Measurements from ENCODE around the gene REV3L. TPM values are rescaled to one million over a fixed set of nuclear protein-coding genes. Genes with fewer than 3 reads are reported as not detected.

REV3L gene
- total and polyA plus RNA-seq, 7 experiments from 2014 or later = 8.6 to 31.8 (median 19.9) TPM

DNA sequence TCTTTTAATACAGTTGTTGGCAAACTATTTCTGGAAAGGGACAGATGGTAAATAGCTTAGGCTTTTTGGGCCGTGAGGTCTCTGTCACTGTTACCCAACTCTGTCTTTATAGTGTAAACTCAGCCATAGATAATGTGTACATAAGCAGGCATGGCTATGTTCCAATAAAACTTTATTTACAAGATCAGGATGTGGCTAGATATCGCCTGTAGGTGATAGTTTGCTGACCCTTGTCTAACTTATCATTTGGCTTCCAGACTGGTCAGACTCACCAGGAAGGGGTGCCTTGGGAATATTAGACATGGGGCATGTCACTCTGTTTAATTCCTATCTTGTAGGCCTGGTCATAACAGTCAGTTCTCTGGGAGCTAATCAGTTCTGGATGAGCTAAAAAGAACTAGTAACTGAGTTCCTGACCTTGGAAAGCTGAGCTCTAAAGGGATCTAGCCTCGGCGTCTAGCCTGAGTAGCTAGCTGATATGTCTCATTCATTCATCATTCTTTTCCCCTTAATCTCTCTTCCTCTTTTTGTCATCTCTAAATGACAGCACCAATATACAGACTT lies 232.1 kb downstream of the REV3L start:
- Histone ChIP-seq H3K27me3 (ENCODE audit: control insufficient read depth in 2 of 2, insufficient read depth in 2 of 2, low read length in 2 of 2) (no peaks in the 10 kb centered on the region), H3K4me1 (ENCODE audit: control insufficient read depth in 2 of 2, insufficient read depth in 2 of 2, low read length in 2 of 2) (no peaks in the 10 kb centered on the region), H3K36me3 (ENCODE audit: control insufficient read depth in 2 of 3, insufficient read depth in 3 of 3, low read length in 3 of 3) (no peaks in the 10 kb centered on the region), H3K9me3 (ENCODE audit: control insufficient read depth in 2 of 3, low read length in 3 of 3) (no peaks in the 10 kb centered on the region), H3K4me3 (ENCODE audit: low read length) (no peak overlapping the region), H3K27ac (ENCODE audit: low read depth, low read length) (no peak overlapping the region)
- Mint-ChIP-seq H3K36me3 (peaks cover 0 to 4% (median 0%) of the 10 kb centered on the region in 5 donors), H3K4me3 (no peak overlapping the region), H3K4me1 (no peaks in the 10 kb centered on the region), H3K27ac (no peak overlapping the region), H3K27me3 (peaks cover 0 to 24% (median 0%) of the 10 kb centered on the region in 5 donors), H3K9me3 (no peaks in the 10 kb centered on the region)
- intact Hi-C loops (cut with micrococcal nuclease) = loop anchor here (10.0 kb wide), 3 partner anchors 376 to 444 kb away; partner anchors contain the start of gene AMD1 (in 1 of the 2)
- DNase-seq (no peak), ATAC-seq (no peak)
- CTCF ChIA-PET = no interaction called here
- POLR2A ChIA-PET = interaction anchor here (0.6 to 0.9 kb wide), 2 partner anchors 8 to 781 kb away, joined by 3 to 5 read pairs; a partner anchor contains a TSS

Other genes with a start within 250 kb of the REV3L start
- 10 to 100 TPM; 12.7 to 22.1 (median 21.0) TPM for gene TRAF3IP2, start 122.7 kb upstream of the REV3L start, total RNA-seq
- gene TRAF3IP2, start 122.7 kb upstream of the REV3L start, polyA plus RNA-seq = 10 to 100 TPM; 16.8 to 21.0 TPM